ENCODE measurements around the gene RAB21.
A peak's percentile ranks its signal among the peaks of the same experiment; 100 is the strongest.
"Not testable (repeated sequence)": the region's sequence is repeated elsewhere in the genome, so short reads cannot be mapped to it uniquely, and the experiment has no call there.

Gene RAB21

GRCh38 chr12:71799106-71799505, 44.4 kb downstream of the RAB21 start:
- H3K27me3 ChIP-seq (ENCODE audit: control insufficient read depth, insufficient read depth, low read length), result no peaks in the 10 kb centered on the region
- no peaks in the 10 kb centered on the region for H3K4me1 ChIP-seq (ENCODE audit: control insufficient read depth, insufficient read depth, low read length)
- H3K4me3 ChIP-seq (ENCODE audit: low read depth, low read length), result no peak overlapping the region
- H3K9ac ChIP-seq (ENCODE audit: low read depth, low read length), result no peak overlapping the region
- H3K36me3 ChIP-seq (ENCODE audit: control insufficient read depth, insufficient read depth, low read length), result no peaks in the 10 kb centered on the region
- no peak overlapping the region for H3K27ac ChIP-seq (ENCODE audit: low read depth, low read length)
- no peaks in the 10 kb centered on the region for H3K9me3 ChIP-seq (ENCODE audit: control insufficient read depth, insufficient read depth, low read length)

- no peak overlapping the region for H3K4me3 ChIP-seq (ENCODE audit: low read depth, low read length)
- no peaks in the 10 kb centered on the region for H3K4me1 ChIP-seq (ENCODE audit: control insufficient read depth, insufficient read depth, low read length)
- H3K9ac ChIP-seq (ENCODE audit: low read depth, low read length), result no peak overlapping the region
- H3K27ac ChIP-seq (ENCODE audit: low read depth, low read length), result no peak overlapping the region
- no peaks in the 10 kb centered on the region for H3K9me3 ChIP-seq (ENCODE audit: control insufficient read depth, insufficient read depth, low read length)
- H3K36me3 ChIP-seq (ENCODE audit: control insufficient read depth, insufficient read depth, low read length), result no peaks in the 10 kb centered on the region
- no peaks in the 10 kb centered on the region for H3K27me3 ChIP-seq (ENCODE audit: control insufficient read depth, insufficient read depth, low read length)
Measured at GRCh38 chr12:71800177-71800576, 45.5 kb downstream of the RAB21 start.

- Histone ChIP-seq H3K4me1 (ENCODE audit: control insufficient read depth, insufficient read depth, low read length) (no peaks in the 10 kb centered on the region), H3K9me3 (ENCODE audit: control insufficient read depth, insufficient read depth, low read length) (no peaks in the 10 kb centered on the region), H3K36me3 (ENCODE audit: control insufficient read depth, insufficient read depth, low read length) (no peaks in the 10 kb centered on the region), H3K9ac (ENCODE audit: low read depth, low read length) (no peak overlapping the region), H3K4me3 (ENCODE audit: low read depth, low read length) (no peak overlapping the region), H3K27me3 (ENCODE audit: control insufficient read depth, insufficient read depth, low read length) (no peaks in the 10 kb centered on the region), H3K27ac (ENCODE audit: low read depth, low read length) (no peak overlapping the region)
Measured at GRCh38 chr12:71804505-71804904, 49.8 kb downstream of the RAB21 start.

- no peaks in the 10 kb centered on the region for H3K9me3 ChIP-seq (ENCODE audit: control insufficient read depth, insufficient read depth, low read length)
- no peak overlapping the region for H3K27ac ChIP-seq (ENCODE audit: low read depth, low read length)
- H3K27me3 ChIP-seq (ENCODE audit: control insufficient read depth, insufficient read depth, low read length), result no peaks in the 10 kb centered on the region
- H3K4me3 ChIP-seq (ENCODE audit: low read depth, low read length), result no peak overlapping the region
- H3K36me3 ChIP-seq (ENCODE audit: control insufficient read depth, insufficient read depth, low read length), result no peaks in the 10 kb centered on the region
- H3K4me1 ChIP-seq (ENCODE audit: control insufficient read depth, insufficient read depth, low read length), result no peaks in the 10 kb centered on the region
- no peak overlapping the region for H3K9ac ChIP-seq (ENCODE audit: low read depth, low read length)
Measured at GRCh38 chr12:71810921-71811320, 56.3 kb downstream of the RAB21 start.

- H3K27me3 ChIP-seq (ENCODE audit: control insufficient read depth, insufficient read depth, low read length); H3K4me1 ChIP-seq (ENCODE audit: control insufficient read depth, insufficient read depth, low read length); H3K36me3 ChIP-seq (ENCODE audit: control insufficient read depth, insufficient read depth, low read length); H3K9ac ChIP-seq (ENCODE audit: low read depth, low read length); H3K27ac ChIP-seq (ENCODE audit: low read depth, low read length); H3K9me3 ChIP-seq (ENCODE audit: control insufficient read depth, insufficient read depth, low read length); H3K4me3 ChIP-seq (ENCODE audit: low read depth, low read length): not testable (repeated sequence)
Measured at GRCh38 chr12:71815242-71815641, 60.6 kb downstream of the RAB21 start.

- H3K9me3 ChIP-seq (ENCODE audit: control insufficient read depth, insufficient read depth, low read length); H3K27me3 ChIP-seq (ENCODE audit: control insufficient read depth, insufficient read depth, low read length); H3K27ac ChIP-seq (ENCODE audit: low read depth, low read length); H3K36me3 ChIP-seq (ENCODE audit: control insufficient read depth, insufficient read depth, low read length); H3K9ac ChIP-seq (ENCODE audit: low read depth, low read length); H3K4me3 ChIP-seq (ENCODE audit: low read depth, low read length); H3K4me1 ChIP-seq (ENCODE audit: control insufficient read depth, insufficient read depth, low read length): not testable (repeated sequence)
Measured at GRCh38 chr12:71822088-71822487, 67.4 kb downstream of the RAB21 start.

- Histone ChIP-seq H3K27me3 (ENCODE audit: control insufficient read depth, insufficient read depth, low read length) (no peaks in the 10 kb centered on the region), H3K27ac (ENCODE audit: low read depth, low read length) (no peak overlapping the region), H3K36me3 (ENCODE audit: control insufficient read depth, insufficient read depth, low read length) (no peaks in the 10 kb centered on the region), H3K4me1 (ENCODE audit: control insufficient read depth, insufficient read depth, low read length) (no peaks in the 10 kb centered on the region), H3K9ac (ENCODE audit: low read depth, low read length) (no peak overlapping the region), H3K9me3 (ENCODE audit: control insufficient read depth, insufficient read depth, low read length) (no peaks in the 10 kb centered on the region), H3K4me3 (ENCODE audit: low read depth, low read length) (no peak overlapping the region)
Measured at GRCh38 chr12:71828813-71829212, 74.2 kb downstream of the RAB21 start.

- Histone ChIP-seq H3K9me3 (ENCODE audit: control insufficient read depth, insufficient read depth, low read length) (no peaks in the 10 kb centered on the region), H3K4me3 (ENCODE audit: low read depth, low read length) (no peak overlapping the region), H3K27ac (ENCODE audit: low read depth, low read length) (no peak overlapping the region), H3K4me1 (ENCODE audit: control insufficient read depth, insufficient read depth, low read length) (peaks cover 7% of the 10 kb centered on the region; the same call in 1 of the 2 replicates), H3K36me3 (ENCODE audit: control insufficient read depth, insufficient read depth, low read length) (no peaks in the 10 kb centered on the region), H3K9ac (ENCODE audit: low read depth, low read length) (no peak overlapping the region), H3K27me3 (ENCODE audit: control insufficient read depth, insufficient read depth, low read length) (no peaks in the 10 kb centered on the region; the same call in 1 of the 2 replicates)
Measured at GRCh38 chr12:71837356-71837755, 82.7 kb downstream of the RAB21 start.

GRCh38 chr12:71838231-71838630, 83.6 kb downstream of the RAB21 start:
- no peaks in the 10 kb centered on the region for H3K36me3 ChIP-seq (ENCODE audit: control insufficient read depth, insufficient read depth, low read length)
- peaks cover 7% of the 10 kb centered on the region; the same call in 1 of the 2 replicates for H3K4me1 ChIP-seq (ENCODE audit: control insufficient read depth, insufficient read depth, low read length)
- H3K4me3 ChIP-seq (ENCODE audit: low read depth, low read length), result no peak overlapping the region
- H3K9ac ChIP-seq (ENCODE audit: low read depth, low read length), result no peak overlapping the region
- no peaks in the 10 kb centered on the region; the same call in 1 of the 2 replicates for H3K27me3 ChIP-seq (ENCODE audit: control insufficient read depth, insufficient read depth, low read length)
- no peak overlapping the region for H3K27ac ChIP-seq (ENCODE audit: low read depth, low read length)
- no peaks in the 10 kb centered on the region for H3K9me3 ChIP-seq (ENCODE audit: control insufficient read depth, insufficient read depth, low read length)

- Histone ChIP-seq H3K27ac (ENCODE audit: low read depth, low read length) (no peak overlapping the region), H3K27me3 (ENCODE audit: control insufficient read depth, insufficient read depth, low read length) (no peaks in the 10 kb centered on the region; the same call in 1 of the 2 replicates), H3K4me3 (ENCODE audit: low read depth, low read length) (no peak overlapping the region; the same call in 1 of the 2 replicates), H3K9me3 (ENCODE audit: control insufficient read depth, insufficient read depth, low read length) (no peaks in the 10 kb centered on the region), H3K36me3 (ENCODE audit: control insufficient read depth, insufficient read depth, low read length) (no peaks in the 10 kb centered on the region), H3K9ac (ENCODE audit: low read depth, low read length) (no peak overlapping the region), H3K4me1 (ENCODE audit: control insufficient read depth, insufficient read depth, low read length) (peaks cover 7% of the 10 kb centered on the region; the same call in 1 of the 2 replicates)
Measured at GRCh38 chr12:71838676-71839075, 84.0 kb downstream of the RAB21 start.

GRCh38 chr12:71840231-71840847, 85.7 kb downstream of the RAB21 start:
- Histone ChIP-seq H3K27me3 (ENCODE audit: control insufficient read depth, insufficient read depth, low read length) (no peaks in the 10 kb centered on the region; the same call in 1 of the 2 replicates), H3K36me3 (ENCODE audit: control insufficient read depth, insufficient read depth, low read length) (no peaks in the 10 kb centered on the region), H3K9me3 (ENCODE audit: control insufficient read depth, insufficient read depth, low read length) (no peaks in the 10 kb centered on the region), H3K27ac (ENCODE audit: low read depth, low read length) (peak overlapping the region; percentile 94), H3K4me1 (ENCODE audit: control insufficient read depth, insufficient read depth, low read length) (peaks cover 9% of the 10 kb centered on the region; the same call in 1 of the 2 replicates), H3K9ac (ENCODE audit: low read depth, low read length) (peak overlapping the region; percentile 84), H3K4me3 (ENCODE audit: low read depth, low read length) (peak overlapping the region; percentile 88)

All from HUES48 (cell line).